Bone marrow (tissue), 2 donors: Measurements from ENCODE around the gene RNU1-4.
"Not testable (repeated sequence)": the region's sequence is repeated elsewhere in the genome, so short reads cannot be mapped to it uniquely, and the experiment has no call there.

ENCODE experiments used
- DNase-seq, 2 donors: peaks; one replicate each; lab custom pipeline; 2025; lab: John Stamatoyannopoulos, UW

RNU1-4 gene

GRCh38 chr1:16708704-16709103 is 31.6 kb upstream of the RNU1-4 start:
- not testable (repeated sequence) for DNase-seq

DNA sequence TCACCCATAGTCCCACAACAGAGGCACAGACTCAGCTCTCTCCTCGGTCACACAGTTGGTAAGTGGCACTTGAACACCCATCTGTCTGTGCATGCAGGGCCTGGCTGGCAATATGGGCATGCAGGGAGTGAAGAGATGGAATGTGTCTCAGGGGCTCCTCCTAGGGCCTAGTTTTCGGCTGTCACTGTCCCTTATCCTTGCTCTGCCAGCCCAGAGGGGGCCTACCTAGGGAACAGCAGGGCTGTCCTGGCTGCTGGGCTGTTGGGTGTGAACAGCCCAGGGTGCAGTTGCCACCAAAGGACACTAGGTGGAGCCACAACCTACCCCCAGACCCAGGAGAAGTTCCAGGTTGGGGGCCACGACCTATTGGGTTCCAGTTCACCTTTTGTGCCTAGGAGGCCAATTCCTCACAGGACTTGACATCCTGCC is 30.6 kb upstream of the RNU1-4 start:
- DNase-seq, result not testable (repeated sequence)

DNA sequence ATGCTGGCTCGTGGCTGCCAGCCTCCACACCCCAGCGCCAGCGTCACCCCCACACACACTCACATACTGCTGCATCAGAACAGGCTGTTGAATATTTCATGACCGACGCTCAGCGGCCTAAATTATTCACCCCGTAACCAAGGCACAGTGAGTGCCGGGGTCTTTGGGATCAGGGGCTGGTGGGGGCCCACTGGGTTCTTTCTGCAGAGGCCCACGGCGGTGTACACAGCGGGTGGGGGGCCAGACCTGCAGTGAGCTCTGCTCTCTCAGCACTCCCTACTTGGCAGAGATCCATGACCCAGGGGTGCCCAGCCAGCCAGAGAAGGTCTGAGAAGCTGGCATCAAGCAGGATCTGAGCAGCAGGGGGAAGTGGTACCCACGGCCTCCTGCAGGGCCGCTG is 29.7 kb upstream of the RNU1-4 start:
- DNase-seq, result not testable (repeated sequence)

DNA sequence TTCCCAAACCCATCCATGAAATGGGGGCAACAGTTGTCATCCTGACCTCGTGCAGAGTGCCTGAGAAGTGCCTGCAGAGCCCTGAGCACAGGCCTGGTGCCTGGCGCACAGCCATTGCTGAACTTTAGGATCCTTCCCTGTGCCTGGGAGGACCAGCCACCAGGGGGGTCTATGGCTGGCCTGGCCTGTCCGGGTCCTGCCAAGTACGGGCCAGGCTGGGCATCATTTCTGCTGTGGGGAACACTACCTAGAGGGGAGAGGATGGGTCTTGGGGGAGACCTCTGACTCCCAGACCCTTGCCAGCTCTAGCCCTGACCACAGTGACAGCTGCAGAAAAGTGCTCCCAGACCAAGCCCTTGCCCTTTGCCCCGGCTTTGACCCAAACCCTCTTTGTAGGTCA is 28.2 kb upstream of the RNU1-4 start:
- not testable (repeated sequence) for DNase-seq

GRCh38 chr1:16712582-16712981 is 27.7 kb upstream of the RNU1-4 start:
- DNase-seq, result not testable (repeated sequence)

DNA sequence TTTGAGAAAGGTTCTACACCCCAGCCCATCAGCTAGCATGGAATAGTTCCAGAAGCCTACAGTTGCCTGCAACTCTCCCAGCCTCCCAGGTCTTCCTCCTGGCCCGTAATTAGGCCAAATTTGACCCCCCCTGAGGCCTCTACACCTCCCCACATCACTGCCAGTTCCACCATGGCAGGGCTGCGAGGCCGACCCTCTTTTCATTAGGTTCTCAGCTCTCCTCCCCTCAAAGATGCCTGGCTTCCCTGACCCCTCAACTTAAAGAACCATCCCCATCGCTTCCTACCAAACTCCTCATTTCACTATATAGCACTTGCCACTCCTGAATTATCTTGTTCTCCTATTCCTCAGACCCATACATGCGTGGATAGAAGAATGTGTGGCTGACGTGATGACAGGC is 27.3 kb upstream of the RNU1-4 start:
- not testable (repeated sequence) for DNase-seq

- DNase-seq, result not testable (repeated sequence)
These were observed 26.8 kb upstream of the RNU1-4 start for GRCh38 chr1:16713480-16713879.

DNA sequence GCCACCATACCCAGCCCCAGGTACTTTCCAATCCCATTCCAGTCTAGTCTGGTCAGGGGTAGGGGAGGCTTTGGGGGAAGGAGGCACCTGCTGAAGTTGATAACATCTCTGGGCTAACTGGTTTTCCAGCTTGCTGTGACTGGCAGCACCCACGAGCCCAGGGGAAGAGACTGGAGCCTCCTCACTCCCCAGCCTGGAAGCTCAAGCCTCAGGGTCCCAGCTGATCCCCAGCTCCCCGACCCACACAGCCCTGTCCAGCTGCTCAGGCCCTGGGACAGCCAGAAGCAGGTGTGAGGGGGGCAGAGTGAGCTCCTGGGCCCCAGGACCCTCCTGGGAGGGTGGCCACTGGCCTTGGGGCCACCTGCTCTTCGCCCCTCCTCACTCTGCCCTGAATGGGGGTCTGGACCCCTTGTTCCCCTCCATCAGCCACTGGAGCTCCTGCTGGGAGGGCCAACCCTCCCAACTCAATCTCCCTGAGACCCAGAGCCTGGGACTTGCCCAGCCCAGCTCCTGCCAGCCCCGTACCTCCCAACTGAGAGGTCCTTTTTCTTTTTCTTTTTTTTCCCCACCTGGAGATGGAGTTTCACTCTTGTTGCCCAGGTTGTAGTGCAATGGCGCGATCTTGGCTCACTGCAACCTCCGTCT is 23.5 kb upstream of the RNU1-4 start:
- no peak for DNase-seq

- no peak for DNase-seq
These were observed 22.8 kb upstream of the RNU1-4 start for GRCh38 chr1:16717336-16718098.

DNA sequence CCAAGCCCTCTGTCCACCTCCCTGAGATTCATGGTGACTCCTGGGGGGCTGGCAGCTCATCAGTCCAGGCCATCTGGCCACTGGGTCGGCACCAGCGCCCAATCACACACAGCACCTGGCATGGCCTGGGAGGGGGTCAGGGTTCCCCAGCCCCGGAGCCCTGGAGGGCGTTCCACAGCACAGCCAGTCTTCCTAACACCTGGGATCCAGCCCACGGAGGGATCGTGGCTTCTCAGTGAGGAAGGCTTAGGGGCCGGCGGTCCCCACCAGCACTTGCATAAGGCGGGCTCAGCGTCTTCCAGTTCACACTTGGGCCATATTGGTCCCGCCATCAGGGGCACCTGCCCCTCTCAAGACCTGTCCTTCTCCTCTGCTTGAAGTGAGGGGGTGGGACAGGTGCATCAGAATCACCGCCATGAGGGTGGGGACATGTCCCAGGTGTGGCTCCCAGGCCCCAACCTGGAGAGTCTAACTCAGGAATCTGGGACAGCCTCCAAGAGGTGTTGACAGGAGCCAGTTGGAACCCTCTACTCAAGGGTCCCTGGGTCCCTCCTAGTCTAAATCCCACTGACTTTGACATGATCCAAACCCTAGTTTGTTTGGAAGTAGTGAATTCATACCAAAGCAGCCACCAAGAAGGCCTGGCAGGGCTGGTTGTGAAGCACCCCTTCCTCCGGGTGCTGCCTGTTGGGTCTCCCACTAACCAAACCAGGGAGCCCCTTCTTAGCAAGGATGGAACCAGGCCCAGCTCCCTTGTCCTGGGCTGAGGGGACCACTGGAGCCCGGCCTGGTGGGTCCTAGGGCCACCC is 22.0 kb upstream of the RNU1-4 start:
- DNase-seq, result not testable (repeated sequence)

GRCh38 chr1:16718908-16719533 is 21.3 kb upstream of the RNU1-4 start:
- DNase-seq, result no peak

DNA sequence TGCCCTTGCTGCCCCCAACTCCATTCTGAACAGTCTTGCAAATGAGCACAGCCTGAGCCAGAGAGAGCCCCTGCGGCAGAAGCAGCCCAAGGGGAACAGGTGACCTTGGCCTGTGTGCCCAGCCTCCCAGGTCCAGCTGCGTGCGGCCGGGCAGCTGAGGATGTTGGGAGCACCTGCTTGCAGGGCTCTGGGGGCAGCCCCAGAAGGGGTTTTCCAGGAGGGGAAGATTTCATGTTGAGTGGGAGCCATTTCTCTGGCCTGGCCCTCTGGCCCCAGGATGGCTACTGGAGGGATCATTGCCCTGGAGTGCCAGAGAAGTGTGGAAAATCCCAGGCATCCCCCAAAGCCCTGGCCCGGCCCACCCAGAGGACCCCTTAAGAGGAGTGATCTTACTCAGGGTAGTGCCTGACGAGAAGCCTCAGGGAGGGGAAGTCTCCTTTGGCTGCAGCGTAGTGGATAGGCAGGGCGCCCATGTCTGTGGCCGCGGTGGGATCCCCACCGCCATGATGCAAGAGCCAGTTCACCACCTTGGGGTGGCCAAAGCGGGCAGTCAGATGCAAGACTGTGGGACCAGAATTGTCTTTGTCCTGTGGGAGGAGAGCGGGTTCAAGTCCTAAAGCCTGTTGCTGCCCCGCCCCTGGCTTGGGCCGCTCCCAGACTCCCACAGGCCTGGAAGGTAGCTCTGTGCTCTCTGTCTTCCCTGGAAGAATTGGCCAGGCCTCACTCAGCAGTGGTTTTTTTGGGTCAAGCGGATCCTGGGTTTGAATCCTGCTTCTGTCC is 20.6 kb upstream of the RNU1-4 start:
- DNase-seq, result no peak

- DNase-seq, result no peak
These were observed 19.7 kb upstream of the RNU1-4 start for GRCh38 chr1:16720351-16721223.

DNA sequence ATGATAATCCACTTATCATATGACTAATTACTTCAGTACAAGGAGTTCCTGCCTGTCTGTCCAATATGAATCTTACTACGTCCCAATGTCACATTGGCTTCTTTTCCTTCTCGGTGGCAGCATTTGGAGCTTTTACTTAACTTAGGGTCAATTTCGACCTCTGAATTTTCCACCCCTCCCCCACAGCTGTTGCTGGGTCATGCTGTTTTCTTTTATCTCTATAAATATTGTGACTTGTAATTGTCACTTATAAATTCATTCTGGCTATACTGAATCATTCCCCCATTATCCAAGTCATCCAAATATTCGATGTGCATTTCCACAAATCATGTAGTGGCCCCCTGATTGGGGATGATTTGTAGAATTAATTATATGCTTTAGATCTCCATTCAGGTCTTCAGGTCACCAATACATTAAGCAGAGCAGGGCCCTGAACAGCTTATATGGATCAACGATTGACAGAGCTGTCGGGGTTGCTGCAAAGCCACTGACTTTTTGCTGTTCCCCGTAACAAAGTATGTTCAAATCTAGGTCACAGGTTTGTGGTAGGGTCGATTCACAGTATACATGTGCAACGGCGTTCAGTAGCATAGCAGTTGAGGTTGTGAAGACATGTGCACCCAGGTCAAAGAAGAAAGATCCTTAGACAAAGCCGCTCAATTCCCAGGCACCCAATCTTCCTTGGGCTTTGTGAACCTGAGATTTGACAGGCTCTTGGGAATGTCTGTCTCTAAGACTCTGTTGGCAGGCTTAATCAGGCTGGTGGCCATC is 18.3 kb upstream of the RNU1-4 start:
- DNase-seq, result no peak

DNA sequence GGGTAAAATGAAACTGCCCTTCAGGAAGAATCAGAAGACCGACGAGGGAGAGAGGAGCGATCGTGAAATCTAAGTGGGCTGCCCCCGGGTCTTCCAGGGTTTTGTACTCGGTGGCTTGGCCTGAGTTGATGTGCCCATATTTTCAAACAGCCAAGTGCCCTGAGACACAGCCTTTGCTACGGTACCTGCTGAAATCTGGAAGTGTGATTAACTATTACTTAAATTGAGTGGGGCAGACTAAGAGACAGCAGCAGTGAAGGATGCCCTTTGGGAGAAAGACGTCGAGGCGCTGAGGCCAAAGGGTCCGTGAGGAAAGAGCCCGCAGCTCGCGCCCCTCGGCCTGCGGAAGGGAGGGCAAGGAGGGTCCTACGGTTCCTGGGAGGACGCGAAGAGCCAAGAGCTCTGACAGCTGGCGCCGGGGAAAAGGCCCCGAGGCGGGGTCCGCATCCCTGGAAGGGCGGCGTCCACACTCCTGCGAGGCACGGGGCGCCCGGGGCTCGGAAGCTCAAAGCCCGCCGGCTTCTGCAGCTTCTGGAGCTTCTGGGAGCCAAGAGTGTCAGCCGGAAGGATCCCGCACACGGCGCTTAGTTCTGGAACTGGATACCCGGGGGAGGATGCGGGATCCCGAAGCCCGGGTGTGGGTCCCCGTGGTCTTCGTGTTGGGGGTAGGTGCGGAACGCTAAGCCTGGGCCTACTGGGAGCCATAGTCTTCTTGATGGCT is 15.4 kb upstream of the RNU1-4 start:
- no peak for DNase-seq

DNA sequence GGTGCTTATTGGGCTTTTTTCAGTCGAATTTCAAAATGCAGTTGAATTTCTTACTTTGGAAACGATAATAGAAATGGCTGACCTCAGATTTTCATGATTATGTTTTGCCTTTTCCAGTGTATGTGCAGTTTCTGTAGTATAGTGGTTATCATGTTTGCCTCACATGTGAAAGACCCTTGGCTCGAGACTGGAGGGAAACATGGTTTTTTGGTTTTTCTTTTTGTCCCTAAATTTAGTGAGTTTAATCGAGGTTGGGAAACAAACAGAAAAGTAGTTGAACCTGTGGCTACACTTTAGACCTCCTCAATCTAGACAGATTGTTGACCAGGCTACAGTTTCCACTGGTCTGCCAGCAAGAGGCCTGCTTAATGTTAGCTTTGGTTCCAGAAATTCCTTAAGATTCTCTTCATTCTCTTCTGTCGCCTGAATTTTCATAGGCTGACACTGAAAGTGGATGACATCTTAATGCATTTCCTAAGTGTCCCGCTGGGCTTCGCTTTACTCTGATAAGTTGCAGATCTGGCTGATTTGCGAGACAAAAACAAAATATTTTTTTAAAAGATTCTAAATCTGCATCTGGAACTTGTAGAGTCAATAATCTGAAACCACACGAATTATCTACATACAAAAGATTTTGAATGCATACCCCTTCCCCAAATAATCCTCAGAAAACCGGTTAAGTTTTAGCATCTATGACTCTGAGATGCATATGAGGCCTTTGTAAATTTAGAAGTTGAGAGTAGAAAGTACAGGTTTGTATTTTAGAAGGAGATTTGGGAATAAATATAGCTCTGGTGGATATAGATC is 14.7 kb upstream of the RNU1-4 start:
- DNase-seq, result not testable (repeated sequence)

- no peak for DNase-seq
These were observed 12.9 kb upstream of the RNU1-4 start for GRCh38 chr1:16727190-16728111.
